Naive thymus-derived CD8-positive, alpha-beta T cell (primary cell): ENCODE measurements around the gene NUDT4. TPM values are rescaled to one million over a fixed set of nuclear protein-coding genes. Genes with fewer than 3 reads are reported as not detected.
"Not testable (repeated sequence)": the region's sequence is repeated elsewhere in the genome, so short reads cannot be mapped to it uniquely, and the experiment has no call there.

Experiments used
- ATAC-seq, 2 donors: fragments of 150-1000 bp; cut with Tn5 transposase in 1 of 2; sonication (Bioruptor Pico), chemical (Tn5 transposase) in 1 of 2; 1 replicate in 1 of 2; 2 replicates in 1 of 2; pipeline ENCODE4 v1.10.0; 2021; ENCODE audit warnings: mild to moderate bottlenecking in 2 of 2, moderate library complexity in 2 of 2
- POLR2A ChIA-PET: fragments of 350-600 bp; sonication (Branson Sonifier 250); formaldehyde crosslinking; loops from one replicate; lab custom pipeline; 2021; ENCODE audit warnings: antibody characterized with exemption; lab: Charles Lee
- DNase-seq, 10 donors: peaks; one replicate each; pipeline versions ENCODE4 v3.0.0 to v3.0.0-alpha.2; 2020 to 2022
- H3K27ac Mint-ChIP-seq, 10 donors: one replicate each; pipeline ENCODE4 v1.8.0; 2020 to 2022; ENCODE audit warnings: mild to moderate bottlenecking in 10 of 10, mixed read lengths in 10 of 10, moderate library complexity in 4 of 10, inconsistent platforms in 1 of 10
- H3K27me3 Mint-ChIP-seq, 5 donors: one replicate each; pipeline ENCODE4 v1.8.0; 2021 to 2022; ENCODE audit warnings: mixed read lengths in 5 of 5
- H3K36me3 Mint-ChIP-seq, 3 donors: one replicate each; pipeline ENCODE4 v1.8.0; 2020 to 2022; ENCODE audit warnings: mixed read lengths in 3 of 3, mild to moderate bottlenecking in 2 of 3, inconsistent platforms in 1 of 3
- H3K4me1 Mint-ChIP-seq, 4 donors: one replicate each; pipeline ENCODE4 v1.8.0; 2021 to 2022; ENCODE audit warnings: mixed read lengths in 4 of 4
- H3K4me3 Mint-ChIP-seq, 10 donors: one replicate each; pipeline ENCODE4 v1.8.0; 2020 to 2022; ENCODE audit warnings: mild to moderate bottlenecking in 10 of 10, mixed read lengths in 10 of 10, moderate library complexity in 6 of 10, inconsistent platforms in 1 of 10
- H3K9me3 Mint-ChIP-seq, 9 donors: one replicate each; pipeline ENCODE4 v1.8.0; 2020 to 2022; ENCODE audit warnings: mixed read lengths in 9 of 9, mild to moderate bottlenecking in 3 of 9, inconsistent platforms in 1 of 9, moderate library complexity in 1 of 9
- polyA plus RNA-seq, 3 donors: library from polyadenylated mRNA; unstranded; fragments of 300-500 nt; fragmentation: Illumina TruSeq; gene quantifications; one replicate each; pipeline ENCODE4 v1.2.3, GENCODE V29; 2021
- total RNA-seq, 8 experiments: library from RNA in 2 of 8; stranded (reverse) in 2 of 8; gene quantifications; one replicate each; pipeline ENCODE4 v1.2.3 and lab custom pipeline; 2021 to 2026

NUDT4 gene
- total and polyA plus RNA-seq, 5 experiments from 2014 or later, result 38.0 to 55.5 (median 47.8) TPM

- Mint-ChIP-seq H3K9me3 (no peaks in the 10 kb centered on the region), H3K27me3 (peaks cover 0 to 4% (median 0%) of the 10 kb centered on the region in 5 donors), H3K4me1 (peaks cover 7 to 20% (median 11%) of the 10 kb centered on the region in 4 donors), H3K27ac (no peak overlapping the region), H3K36me3 (peaks cover 0 to 3% (median 0%) of the 10 kb centered on the region in 3 donors), H3K4me3 (no peak overlapping the region)
- no peak for DNase-seq
- POLR2A ChIA-PET, result no interaction called here
- no peak for ATAC-seq
Measured at GRCh38 chr12:93373961-93374656, 3.6 kb upstream of the NUDT4 start.

GRCh38 chr12:93375906-93376305 is 1.8 kb upstream of the NUDT4 start:
- peak overlapping the region in 3 of 10 donors; percentile 62 to 95 (median 88) for H3K4me3 Mint-ChIP-seq
- POLR2A ChIA-PET, result no interaction called here

GRCh38 chr12:93376436-93377251 is 1.1 kb upstream of the NUDT4 start:
- POLR2A ChIA-PET, result interaction anchor here (0.8 to 1.9 kb wide), 2 partner anchors 39 to 447 kb away, joined by 3 to 5 read pairs; partner anchors contain the start of gene EEA1
- H3K4me3 Mint-ChIP-seq, result peak overlapping the region; percentile 82 to 97 (median 88)
- no peak for DNase-seq

More at GRCh38 chr12:93375906-93376305, 1.8 kb upstream of the NUDT4 start:
- Mint-ChIP-seq H3K36me3 (no peaks in the 10 kb centered on the region), H3K27ac (no peak overlapping the region), H3K27me3 (peaks cover 0 to 4% (median 0%) of the 10 kb centered on the region in 5 donors), H3K4me1 (peaks cover 14 to 38% (median 24%) of the 10 kb centered on the region in 4 donors), H3K9me3 (no peaks in the 10 kb centered on the region)
- ATAC-seq, result no peak
- DNase-seq, result no peak

GRCh38 chr12:93378196-93378997 is 672 bp downstream of the NUDT4 start:
- POLR2A ChIA-PET, result interaction anchor here (0.6 to 2.9 kb wide), 4 partner anchors 13 to 449 kb away, joined by 3 to 11 read pairs (median 4); partner anchors contain the start of gene EEA1
- H3K4me1 Mint-ChIP-seq, result peaks cover 30 to 63% (median 46%) of the 10 kb centered on the region in 4 donors
- not testable (repeated sequence) for H3K36me3 Mint-ChIP-seq

More at GRCh38 chr12:93376436-93377251, 1.1 kb upstream of the NUDT4 start:
- peaks cover 0 to 1% (median 0%) of the 10 kb centered on the region in 3 donors for H3K36me3 Mint-ChIP-seq
- peak overlapping the region in 7 of 10 donors; percentile 13 to 91 (median 58) for H3K27ac Mint-ChIP-seq
- H3K4me1 Mint-ChIP-seq, result peaks cover 19 to 45% (median 31%) of the 10 kb centered on the region in 4 donors
- peaks cover 0 to 4% (median 0%) of the 10 kb centered on the region in 5 donors for H3K27me3 Mint-ChIP-seq
- ATAC-seq, result no peak
- H3K9me3 Mint-ChIP-seq, result no peaks in the 10 kb centered on the region

GRCh38 chr12:93378998-93379325 is 1.2 kb downstream of the NUDT4 start:
- DNase-seq (no peak), ATAC-seq (no peak)
- POLR2A ChIA-PET, result interaction anchor here (0.6 to 2.9 kb wide), 3 partner anchors 14 to 134 kb away, joined by 3 to 11 read pairs (median 3); no protein-coding TSS in a partner anchor
- peaks cover 0 to 3% (median 0%) of the 10 kb centered on the region in 5 donors for H3K27me3 Mint-ChIP-seq
- H3K27ac Mint-ChIP-seq, result peak overlapping the region; percentile 98 to 100 (median 100)
- H3K9me3 Mint-ChIP-seq, result no peaks in the 10 kb centered on the region
- peaks cover 32 to 63% (median 49%) of the 10 kb centered on the region in 4 donors for H3K4me1 Mint-ChIP-seq
- peaks cover 0 to 2% (median 0%) of the 10 kb centered on the region in 3 donors for H3K36me3 Mint-ChIP-seq
- peak overlapping the region; percentile 97 to 100 (median 100) for H3K4me3 Mint-ChIP-seq

More at GRCh38 chr12:93378196-93378997, 672 bp downstream of the NUDT4 start:
- not testable (repeated sequence) for H3K27me3 Mint-ChIP-seq, H3K9me3 Mint-ChIP-seq
- peak overlapping the region; percentile 97 to 100 (median 100) for H3K4me3 Mint-ChIP-seq
- H3K27ac Mint-ChIP-seq, result peak overlapping the region; percentile 98 to 100 (median 100)
- ATAC-seq (peak; percentile 63 to 67), DNase-seq (peak; percentile 42 to 76 (median 56))

- peak overlapping the region; percentile 98 to 100 (median 100) for H3K27ac Mint-ChIP-seq
- ATAC-seq (no peak), DNase-seq (peak in 2 of 10 donors; percentile 16 to 20)
- peaks cover 0 to 2% (median 0%) of the 10 kb centered on the region in 3 donors for H3K36me3 Mint-ChIP-seq
- H3K9me3 Mint-ChIP-seq, result no peaks in the 10 kb centered on the region
- H3K4me3 Mint-ChIP-seq, result peak overlapping the region; percentile 97 to 100 (median 100)
- H3K27me3 Mint-ChIP-seq, result peaks cover 0 to 3% (median 0%) of the 10 kb centered on the region in 5 donors
- H3K4me1 Mint-ChIP-seq, result peaks cover 32 to 63% (median 53%) of the 10 kb centered on the region in 4 donors
- POLR2A ChIA-PET, result interaction anchor here (0.8 to 2.9 kb wide), 3 partner anchors 14 to 135 kb away, joined by 3 to 11 read pairs (median 3); partner anchors contain the start of gene UBE2N
Measured at GRCh38 chr12:93379326-93379980, 1.7 kb downstream of the NUDT4 start.

GRCh38 chr12:93379981-93380361 is 2.2 kb downstream of the NUDT4 start:
- DNase-seq (no peak), ATAC-seq (no peak)
- H3K36me3 Mint-ChIP-seq, result peaks cover 0 to 3% (median 0%) of the 10 kb centered on the region in 3 donors
- peak overlapping the region; percentile 18 to 100 (median 99) for H3K27ac Mint-ChIP-seq
- H3K27me3 Mint-ChIP-seq, result peaks cover 0 to 3% (median 0%) of the 10 kb centered on the region in 5 donors
- H3K4me1 Mint-ChIP-seq, result peaks cover 33 to 66% (median 57%) of the 10 kb centered on the region in 4 donors
- no peaks in the 10 kb centered on the region for H3K9me3 Mint-ChIP-seq
- POLR2A ChIA-PET, result interaction anchor here (0.6 to 2.9 kb wide), 3 partner anchors 61 to 208 kb away, joined by 3 to 11 read pairs (median 3); partner anchors contain the start of gene UBE2N
- peak overlapping the region; percentile 97 to 100 (median 100) for H3K4me3 Mint-ChIP-seq

- peak in 2 of 10 donors; percentile 12 to 25 for DNase-seq
- peaks cover 39 to 72% (median 64%) of the 10 kb centered on the region in 4 donors for H3K4me1 Mint-ChIP-seq
Measured at GRCh38 chr12:93380480-93381121, 2.9 kb downstream of the NUDT4 start.

GRCh38 chr12:93381161-93381975 is 3.6 kb downstream of the NUDT4 start:
- no peak for ATAC-seq
- Mint-ChIP-seq H3K9me3 (no peaks in the 10 kb centered on the region), H3K4me1 (peaks cover 39 to 73% (median 65%) of the 10 kb centered on the region in 4 donors), H3K27ac (peak overlapping the region in 9 of 10 donors; percentile 57 to 100 (median 80)), H3K27me3 (peaks cover 0 to 3% (median 0%) of the 10 kb centered on the region in 5 donors), H3K36me3 (peaks cover 0 to 6% (median 0%) of the 10 kb centered on the region in 3 donors), H3K4me3 (peak overlapping the region in 9 of 10 donors; percentile 30 to 100 (median 99))
- POLR2A ChIA-PET, result interaction anchor here (1.1 to 2.9 kb wide), 4 partner anchors 16 to 453 kb away, joined by 3 to 11 read pairs (median 5); partner anchors contain the start of genes EEA1 and UBE2N
- no peak for DNase-seq

More at GRCh38 chr12:93380480-93381121, 2.9 kb downstream of the NUDT4 start:
- H3K9me3 Mint-ChIP-seq, result no peaks in the 10 kb centered on the region
- no peak for ATAC-seq
- peaks cover 0 to 3% (median 0%) of the 10 kb centered on the region in 5 donors for H3K27me3 Mint-ChIP-seq
- H3K36me3 Mint-ChIP-seq, result peaks cover 0 to 6% (median 0%) of the 10 kb centered on the region in 3 donors
- POLR2A ChIA-PET, result interaction anchor here (0.6 to 2.9 kb wide), 5 partner anchors 17 to 452 kb away, joined by 3 to 11 read pairs (median 3); partner anchors contain the start of genes EEA1 and UBE2N
- peak overlapping the region; percentile 70 to 100 (median 100) for H3K4me3 Mint-ChIP-seq
- H3K27ac Mint-ChIP-seq, result peak overlapping the region; percentile 25 to 100 (median 98)
